ENCODE measurements around the gene MRTFA. TPM values are rescaled to one million over a fixed set of nuclear protein-coding genes. Genes with fewer than 3 reads are reported as not detected.

Gene MRTFA
- total RNA-seq, 1 donor from 2014 or later, result 68.4 TPM

DNA sequence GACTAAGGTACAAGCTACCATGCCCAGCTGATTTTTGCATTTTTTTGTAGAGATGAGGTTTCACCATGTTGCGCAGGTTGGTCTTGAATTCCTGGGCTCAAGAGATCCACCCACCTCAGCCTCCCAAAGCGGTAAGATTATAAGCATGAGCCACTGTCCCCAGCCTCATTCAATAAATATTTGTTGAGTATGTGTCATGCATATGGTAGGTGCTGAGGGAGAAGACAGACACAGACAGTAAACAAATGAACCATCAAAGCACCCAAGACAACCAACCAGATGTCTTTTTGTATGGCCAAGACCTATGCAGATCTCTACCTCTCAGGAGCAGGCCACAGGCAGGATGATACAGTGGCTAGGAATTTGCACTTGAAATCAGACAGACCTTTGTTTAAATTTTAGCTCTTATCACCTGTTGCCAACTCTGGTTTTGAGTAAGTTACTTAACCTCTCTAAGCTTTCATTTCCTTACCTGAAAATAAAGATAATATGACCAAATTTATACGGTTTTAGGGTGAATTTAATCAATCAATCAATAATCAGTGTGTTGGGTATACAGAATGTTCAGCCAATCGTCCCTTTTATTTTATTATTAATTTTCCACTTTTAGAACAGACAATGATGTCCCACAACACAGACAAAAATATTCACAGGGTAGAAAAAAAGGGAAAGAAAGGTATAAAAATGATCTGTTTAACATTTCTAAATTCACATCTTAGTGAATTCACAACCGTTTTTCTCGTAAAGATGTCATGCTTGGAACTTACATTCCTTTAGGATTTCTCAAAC, 137.9 kb downstream of the MRTFA start:
- peaks cover 2% of the 10 kb centered on the region for H3K27me3 Mint-ChIP-seq (ENCODE audit: unreplicated experiment)
- DNase-seq (ENCODE audit: low spot score), result no peak
- peaks cover 10% of the 10 kb centered on the region for H3K36me3 Mint-ChIP-seq (ENCODE audit: low read depth, unreplicated experiment)
- no peaks in the 10 kb centered on the region for H3K9me3 Mint-ChIP-seq (ENCODE audit: unreplicated experiment)
- no peak overlapping the region for H3K27ac Mint-ChIP-seq (ENCODE audit: unreplicated experiment)
- TF ChIP-seq, protein P1, sequence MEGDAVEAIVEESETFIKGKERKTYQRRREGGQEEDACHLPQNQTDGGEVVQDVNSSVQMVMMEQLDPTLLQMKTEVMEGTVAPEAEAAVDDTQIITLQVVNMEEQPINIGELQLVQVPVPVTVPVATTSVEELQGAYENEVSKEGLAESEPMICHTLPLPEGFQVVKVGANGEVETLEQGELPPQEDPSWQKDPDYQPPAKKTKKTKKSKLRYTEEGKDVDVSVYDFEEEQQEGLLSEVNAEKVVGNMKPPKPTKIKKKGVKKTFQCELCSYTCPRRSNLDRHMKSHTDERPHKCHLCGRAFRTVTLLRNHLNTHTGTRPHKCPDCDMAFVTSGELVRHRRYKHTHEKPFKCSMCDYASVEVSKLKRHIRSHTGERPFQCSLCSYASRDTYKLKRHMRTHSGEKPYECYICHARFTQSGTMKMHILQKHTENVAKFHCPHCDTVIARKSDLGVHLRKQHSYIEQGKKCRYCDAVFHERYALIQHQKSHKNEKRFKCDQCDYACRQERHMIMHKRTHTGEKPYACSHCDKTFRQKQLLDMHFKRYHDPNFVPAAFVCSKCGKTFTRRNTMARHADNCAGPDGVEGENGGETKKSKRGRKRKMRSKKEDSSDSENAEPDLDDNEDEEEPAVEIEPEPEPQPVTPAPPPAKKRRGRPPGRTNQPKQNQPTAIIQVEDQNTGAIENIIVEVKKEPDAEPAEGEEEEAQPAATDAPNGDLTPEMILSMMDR (IDR thresholded peaks at IDR 0.05; ENCODE audit: unreplicated experiment), result no peak
- H3K4me3 Mint-ChIP-seq (ENCODE audit: unreplicated experiment), result no peak overlapping the region
- H3K4me1 Mint-ChIP-seq (ENCODE audit: unreplicated experiment), result peaks cover 14% of the 10 kb centered on the region

- TF ChIP-seq, protein P1 (IDR thresholded peaks at IDR 0.05; ENCODE audit: unreplicated experiment), result no peak
- peak overlapping the region; percentile 72 for H3K27ac Mint-ChIP-seq (ENCODE audit: unreplicated experiment)
Measured at GRCh38 chr22:40493441-40493840, 143.1 kb downstream of the MRTFA start.

DNA sequence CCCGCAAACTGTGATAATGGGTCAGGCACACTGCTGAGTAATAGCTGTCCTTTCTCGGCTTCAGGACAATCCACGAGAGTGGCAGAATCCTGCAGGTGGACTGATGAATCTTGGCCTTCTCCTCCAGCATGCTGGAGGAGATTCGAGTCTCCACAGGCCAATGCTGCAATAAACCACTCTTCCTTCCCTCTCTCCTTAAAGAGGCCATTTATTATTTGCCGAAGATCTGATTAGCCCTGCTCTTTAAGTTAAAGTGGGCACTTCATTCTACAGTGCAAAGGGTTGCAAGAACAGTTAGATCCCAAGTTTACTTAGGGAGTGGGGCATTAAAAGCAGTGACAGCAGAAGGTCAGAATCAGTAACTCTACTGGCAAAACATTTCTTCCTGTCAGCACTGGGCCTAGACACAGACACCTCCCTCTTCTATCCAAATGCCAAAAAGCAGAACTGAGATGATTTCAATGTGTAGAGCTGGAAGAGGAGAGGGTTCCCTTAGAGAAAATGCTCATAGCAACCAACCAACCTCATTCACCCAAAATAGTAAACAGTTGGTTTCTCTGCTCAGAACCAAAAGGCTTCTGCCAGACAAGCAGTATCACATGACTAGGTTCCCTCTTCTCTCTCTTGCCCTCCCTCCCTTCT, 144.4 kb downstream of the MRTFA start:
- Mint-ChIP-seq H3K36me3 (ENCODE audit: low read depth, unreplicated experiment) (peaks cover 4% of the 10 kb centered on the region), H3K27ac (ENCODE audit: unreplicated experiment) (peak overlapping the region; percentile 65), H3K4me1 (ENCODE audit: unreplicated experiment) (peaks cover 24% of the 10 kb centered on the region), H3K9me3 (ENCODE audit: unreplicated experiment) (no peaks in the 10 kb centered on the region), H3K27me3 (ENCODE audit: unreplicated experiment) (no peaks in the 10 kb centered on the region), H3K4me3 (ENCODE audit: unreplicated experiment) (no peak overlapping the region)
- TF ChIP-seq, protein P1 (IDR thresholded peaks at IDR 0.05; ENCODE audit: unreplicated experiment), result no peak
- DNase-seq (ENCODE audit: low spot score), result no peak

More at GRCh38 chr22:40493441-40493840, 143.1 kb downstream of the MRTFA start:
- DNase-seq (ENCODE audit: low spot score), result no peak
- Mint-ChIP-seq H3K9me3 (ENCODE audit: unreplicated experiment) (no peaks in the 10 kb centered on the region), H3K36me3 (ENCODE audit: low read depth, unreplicated experiment) (peaks cover 4% of the 10 kb centered on the region), H3K27me3 (ENCODE audit: unreplicated experiment) (no peaks in the 10 kb centered on the region), H3K4me1 (ENCODE audit: unreplicated experiment) (peaks cover 25% of the 10 kb centered on the region), H3K4me3 (ENCODE audit: unreplicated experiment) (no peak overlapping the region)

DNA sequence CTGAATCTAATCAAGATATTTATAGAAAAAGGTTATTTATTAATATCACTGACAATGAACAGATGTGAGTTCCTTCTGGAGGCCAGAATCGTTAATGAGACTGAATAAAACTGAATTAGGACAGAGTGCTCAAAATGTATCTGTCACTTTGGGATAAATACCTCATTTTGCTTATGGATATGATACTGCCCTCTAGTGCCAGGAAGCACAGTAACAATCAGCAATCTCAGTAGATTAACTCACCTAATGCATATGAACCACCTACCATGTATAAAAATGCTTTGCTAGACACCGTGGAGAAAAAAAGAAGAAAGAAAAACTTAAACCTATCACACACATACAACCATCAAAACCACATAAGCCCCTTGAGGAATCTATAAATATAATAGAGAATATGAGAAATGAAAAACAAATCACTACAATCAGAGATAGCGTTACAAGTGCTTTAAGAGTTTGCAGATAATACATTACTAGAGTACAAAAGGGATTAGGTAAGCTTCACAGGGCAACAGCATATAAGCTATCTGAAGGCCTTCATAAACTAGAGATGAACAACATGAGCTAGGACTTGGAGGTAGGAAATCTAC, 148.8 kb downstream of the MRTFA start:
- TF ChIP-seq, protein P1 (IDR thresholded peaks at IDR 0.05; ENCODE audit: unreplicated experiment), result peak; percentile 63
- Mint-ChIP-seq H3K9me3 (ENCODE audit: unreplicated experiment) (no peaks in the 10 kb centered on the region), H3K4me1 (ENCODE audit: unreplicated experiment) (peaks cover 25% of the 10 kb centered on the region), H3K27ac (ENCODE audit: unreplicated experiment) (no peak overlapping the region), H3K4me3 (ENCODE audit: unreplicated experiment) (no peak overlapping the region), H3K27me3 (ENCODE audit: unreplicated experiment) (no peaks in the 10 kb centered on the region), H3K36me3 (ENCODE audit: low read depth, unreplicated experiment) (peaks cover 4% of the 10 kb centered on the region)
- no peak for DNase-seq (ENCODE audit: low spot score)
